Adrenal gland (tissue), 12 donors: ENCODE measurements around the gene PRSS3. TPM values are rescaled to one million over a fixed set of nuclear protein-coding genes. Genes with fewer than 3 reads are reported as not detected.
"Not testable (repeated sequence)": the region's sequence is repeated elsewhere in the genome, so short reads cannot be mapped to it uniquely, and the experiment has no call there.

Experiments used
- DNase-seq, 7 donors: peaks; one replicate each; pipeline ENCODE4 v3.0.0-alpha.2; 2019 to 2020
- H3K27ac ChIP-seq, 5 donors: fragments of 200-600 bp; sonication (generic) in 4 of 5; 1 replicate in 3 of 5; 2 replicates in 2 of 5; pipeline versions ENCODE4 v1.5.1 to v1.8.0; 2016 to 2020; ENCODE audit warnings: mild to moderate bottlenecking in 1 of 5
- H3K27me3 ChIP-seq: fragments of 200-600 bp; 2 replicates; pipeline ENCODE4 v1.8.0; 2021
- H3K36me3 ChIP-seq, 2 donors: fragments of 200-600 bp; replicated peaks in 1 of 2; 1 replicate in 1 of 2; 2 replicates in 1 of 2; pipeline versions ENCODE4 v1.5.1 to v1.8.0; 2018 to 2022
- H3K4me1 ChIP-seq, 2 donors: fragments of 200-600 bp; replicated peaks in 1 of 2; 1 replicate in 1 of 2; 2 replicates in 1 of 2; pipeline versions ENCODE4 v1.5.1 to v1.8.0; 2018 to 2021
- H3K4me3 ChIP-seq, 4 donors: fragments of 200-600 bp; sonication (generic) in 3 of 4; one replicate each; pipeline ENCODE4 v1.5.1; 2016 to 2018
- H3K9me3 ChIP-seq, 3 donors: fragments of 200-600 bp; sonication (generic) in 1 of 3; replicated peaks in 1 of 3; 1 replicate in 2 of 3; 2 replicates in 1 of 3; pipeline versions ENCODE4 v1.5.1 to v1.8.0; 2016 to 2021
- CTCF ChIP-seq, 6 experiments: fragments of 450-650 bp in 4 of 6; fragments of 200-600 bp in 2 of 6; sonication (generic) in 1 of 6; IDR thresholded peaks; 1 replicate in 5 of 6; 2 replicates in 1 of 6; pipeline versions ENCODE4 v1.5.1 to v1.8.0; 2016 to 2021; ENCODE audit warnings: antibody characterized with exemption in 6 of 6, mild to moderate bottlenecking in 2 of 6, moderate library complexity in 1 of 6
- POLR2A ChIP-seq, 2 donors: fragments of 450-650 bp; IDR thresholded peaks; one replicate each; pipeline ENCODE4 v1.6.1; 2017; ENCODE audit warnings: antibody characterized with exemption in 2 of 2, mild to moderate bottlenecking in 2 of 2, moderate library complexity in 1 of 2
- WGBS, 4 donors: extraction: QIAGEN DNeasy Blood & Tissue Kit in 2 of 4; methylation state at CpG; one replicate each; pipeline versions ENCODE4 v1.1.5 to v1.1.7; 2013 to 2017; 5-methylcytosine and 5-hydroxymethylcytosine counted together
- intact Hi-C, 2 donors: fragments of 100-400 bp; cut with DNase I; formaldehyde crosslinking; loops; one replicate each; pipeline versions ENCODE4 v1.14.1 to v1.15.0; 2022 to 2023
- polyA plus RNA-seq, 3 donors: library from polyadenylated mRNA; stranded (reverse); fragments of 200-250 nt in 2 of 3; fragments of 350-450 nt in 1 of 3; fragmentation: Illumina TruSeq in 1 of 3; extraction: RNeasy Lipid Tissue Mini Kit (QIAGEN cat#74804) in 1 of 3; gene quantifications; one replicate each; pipeline ENCODE4 v1.2.3, GENCODE V29; 2013 to 2014
- small RNA-seq, 2 donors: library from RNA; depleted of rRNA; stranded (forward); fragments of <200 nt; gene quantifications; one replicate each; pipeline ENCODE3, GENCODE V24; 2016
- total RNA-seq, 9 donors: library from RNA; depleted of rRNA in 4 of 9; stranded (reverse); fragments of >200 nt in 4 of 9; fragments of 120-200 nt in 1 of 9; fragmentation: NEBNext Ultra II Directional in 1 of 9; extraction: Animal tissue kit (Norgen Biotek cat#: 25700) in 1 of 9; gene quantifications; one replicate each; pipeline versions ENCODE4 v1.1.0 to v1.2.4, GENCODE V29; 2013 to 2023
- donor health status: healthy with polysubstance abuse.
- donor health status: Bipolar disorder and iron deficiency.
- donor health status: DM: yes; HTN: yes; CAD: no.
- donor health status: DM: no; HTN: no; CAD: no.
- donor health status: DM: no; HTN: no; CAD: no.
- donor health status: DM: yes; HTN: yes; CAD: no.

Gene PRSS3
- total and polyA plus RNA-seq, 12 donors = 1.1 to 5.8 (median 3.4) TPM; not detected in 3

- H3K4me1 ChIP-seq = peaks cover 18 to 47% of the 10 kb centered on the region in 2 donors
- no peak overlapping the region for H3K4me3 ChIP-seq
- TF ChIP-seq CTCF (IDR thresholded peaks at IDR 0.05) = no peak
- no peak for TF ChIP-seq POLR2A (IDR thresholded peaks at IDR 0.05)
- H3K36me3 ChIP-seq = no peaks in the 10 kb centered on the region
- no peaks in the 10 kb centered on the region for H3K27me3 ChIP-seq
- 75 to 87% (median 83%) methylated on average over 4 of the region's 4 CpGs for WGBS, 4 donors
- no peak overlapping the region for H3K27ac ChIP-seq
- H3K9me3 ChIP-seq = no peaks in the 10 kb centered on the region
- no peak for DNase-seq
- intact Hi-C loops = no loop called here
These were observed 50.9 kb downstream of the PRSS3 start for GRCh38 chr9:33846231-33846630.

- H3K9me3 ChIP-seq, intact Hi-C loops, H3K27me3 ChIP-seq, DNase-seq, H3K27ac ChIP-seq, H3K36me3 ChIP-seq, H3K4me3 ChIP-seq: not testable (repeated sequence)
- 88 to 91% (median 90%) methylated on average over 3 of the region's 3 CpGs for WGBS, 4 donors
- H3K4me1 ChIP-seq = peaks cover 23 to 48% of the 10 kb centered on the region in 2 donors
These were observed 52.5 kb downstream of the PRSS3 start for GRCh38 chr9:33847894-33848205.

Small RNA genes lying within 50 kb of the gene (small RNA-seq; reads per million reads assigned to genes)
- gene RF00019 = 0 reads per million in 2 donors

Other genes starting within 250 kb of the PRSS3 start
- gene UBE2R2, start 21.6 kb downstream of the PRSS3 start, total RNA-seq = 10 to 100 TPM; 18.7 to 46.7 (median 27.2) TPM
- 10 to 100 TPM; 12.8 to 34.6 (median 14.1) TPM for gene UBE2R2, start 21.6 kb downstream of the PRSS3 start, polyA plus RNA-seq